ENCODE measurements around the gene HPX.
"Not testable (repeated sequence)": the region's sequence is repeated elsewhere in the genome, so short reads cannot be mapped to it uniquely, and the experiment has no call there.

HPX gene

DNA sequence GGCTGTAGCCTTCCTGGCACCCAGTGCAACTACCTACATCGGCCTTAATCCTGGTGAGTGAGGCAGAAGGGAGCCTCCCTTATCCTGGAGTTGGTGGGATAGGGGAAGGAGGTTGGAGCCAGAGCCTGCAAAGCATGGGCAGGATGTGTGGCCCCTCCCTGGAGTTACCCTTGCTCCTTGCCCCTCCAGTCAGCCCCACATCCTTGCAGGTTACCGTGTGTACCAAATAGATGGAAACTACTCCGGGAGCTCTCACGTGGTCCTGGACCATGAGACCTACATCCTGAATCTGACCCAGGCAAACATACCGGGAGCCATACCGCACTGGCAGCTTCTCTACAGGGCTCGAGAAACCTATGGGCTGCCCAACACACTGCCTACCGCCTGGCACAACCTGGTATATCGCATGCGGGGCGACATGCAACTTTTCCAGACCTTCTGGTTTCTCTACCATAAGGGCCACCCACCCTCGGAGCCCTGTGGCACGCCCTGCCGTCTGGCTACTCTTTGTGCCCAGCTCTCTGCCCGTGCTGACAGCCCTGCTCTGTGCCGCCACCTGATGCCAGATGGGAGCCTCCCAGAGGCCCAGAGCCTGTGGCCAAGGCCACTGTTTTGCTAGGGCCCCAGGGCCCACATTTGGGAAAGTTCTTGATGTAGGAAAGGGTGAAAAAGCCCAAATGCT is 46.7 kb downstream of the HPX start:
- DNase-seq = no peak

DNA sequence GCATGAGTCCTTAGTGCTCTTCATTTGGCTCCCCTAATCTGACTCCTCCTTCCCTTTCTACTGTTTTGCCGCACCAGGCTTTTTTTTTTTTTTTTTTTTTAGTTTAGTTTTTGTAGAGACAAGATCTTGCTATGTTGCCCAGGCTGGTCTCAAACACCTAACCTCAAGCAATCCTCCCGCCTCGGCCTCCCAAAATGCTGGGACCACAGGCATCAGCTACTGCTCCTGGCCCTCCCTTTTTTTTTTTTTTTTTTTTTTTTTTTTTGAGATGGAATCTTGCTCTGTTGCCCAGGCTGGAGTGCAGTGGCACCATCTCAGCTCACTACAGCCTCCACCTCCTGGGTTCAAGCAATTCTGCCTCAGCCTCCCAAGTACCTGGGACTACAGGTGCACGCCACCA is 48.5 kb downstream of the HPX start:
- DNase-seq = not testable (repeated sequence)

DNA sequence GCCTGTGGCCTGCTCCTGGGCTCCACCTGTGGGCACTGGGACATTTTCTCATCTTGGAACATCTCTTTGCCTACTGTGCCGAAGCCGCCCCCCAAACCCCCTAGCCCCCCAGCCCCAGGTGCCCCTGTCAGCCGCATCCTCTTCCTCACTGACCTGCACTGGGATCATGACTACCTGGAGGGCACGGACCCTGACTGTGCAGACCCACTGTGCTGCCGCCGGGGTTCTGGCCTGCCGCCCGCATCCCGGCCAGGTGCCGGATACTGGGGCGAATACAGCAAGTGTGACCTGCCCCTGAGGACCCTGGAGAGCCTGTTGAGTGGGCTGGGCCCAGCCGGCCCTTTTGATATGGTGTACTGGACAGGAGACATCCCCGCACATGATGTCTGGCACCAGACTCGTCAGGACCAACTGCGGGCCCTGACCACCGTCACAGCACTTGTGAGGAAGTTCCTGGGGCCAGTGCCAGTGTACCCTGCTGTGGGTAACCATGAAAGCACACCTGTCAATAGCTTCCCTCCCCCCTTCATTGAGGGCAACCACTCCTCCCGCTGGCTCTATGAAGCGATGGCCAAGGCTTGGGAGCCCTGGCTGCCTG is 49.2 kb downstream of the HPX start:
- no peak for DNase-seq

DNA sequence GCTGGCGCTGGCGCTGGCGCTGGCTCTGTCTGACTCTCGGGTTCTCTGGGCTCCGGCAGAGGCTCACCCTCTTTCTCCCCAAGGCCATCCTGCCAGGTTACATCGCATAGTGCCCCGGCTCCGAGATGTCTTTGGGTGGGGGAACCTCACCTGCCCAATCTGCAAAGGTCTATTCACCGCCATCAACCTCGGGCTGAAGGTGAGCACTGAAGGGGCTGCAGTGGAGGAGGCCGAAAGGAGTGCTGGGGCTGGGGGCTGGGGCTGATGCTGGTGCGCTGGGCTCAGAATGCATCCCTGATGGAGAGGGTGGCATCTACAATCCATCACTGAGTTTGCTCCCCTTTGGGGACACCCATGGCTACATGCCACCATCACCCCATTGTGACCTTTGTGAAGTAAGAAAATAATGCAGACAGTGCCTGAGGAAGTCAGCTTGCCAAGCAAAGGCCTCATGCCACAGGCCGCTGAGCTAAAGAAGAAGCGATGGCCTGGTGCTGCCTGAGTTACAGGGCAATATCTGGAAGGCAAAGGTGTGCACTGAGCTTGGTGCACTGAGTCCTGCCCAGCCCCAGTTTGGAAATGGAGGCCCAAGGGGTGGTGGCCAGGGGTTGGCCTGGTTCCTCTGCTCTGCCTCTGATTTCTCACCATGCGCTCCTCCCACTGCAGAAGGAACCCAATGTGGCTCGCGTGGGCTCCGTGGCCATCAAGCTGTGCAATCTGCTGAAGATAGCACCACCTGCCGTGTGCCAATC is 49.9 kb downstream of the HPX start:
- peak in 1 of 58 donors; percentile 43 for DNase-seq

DNA sequence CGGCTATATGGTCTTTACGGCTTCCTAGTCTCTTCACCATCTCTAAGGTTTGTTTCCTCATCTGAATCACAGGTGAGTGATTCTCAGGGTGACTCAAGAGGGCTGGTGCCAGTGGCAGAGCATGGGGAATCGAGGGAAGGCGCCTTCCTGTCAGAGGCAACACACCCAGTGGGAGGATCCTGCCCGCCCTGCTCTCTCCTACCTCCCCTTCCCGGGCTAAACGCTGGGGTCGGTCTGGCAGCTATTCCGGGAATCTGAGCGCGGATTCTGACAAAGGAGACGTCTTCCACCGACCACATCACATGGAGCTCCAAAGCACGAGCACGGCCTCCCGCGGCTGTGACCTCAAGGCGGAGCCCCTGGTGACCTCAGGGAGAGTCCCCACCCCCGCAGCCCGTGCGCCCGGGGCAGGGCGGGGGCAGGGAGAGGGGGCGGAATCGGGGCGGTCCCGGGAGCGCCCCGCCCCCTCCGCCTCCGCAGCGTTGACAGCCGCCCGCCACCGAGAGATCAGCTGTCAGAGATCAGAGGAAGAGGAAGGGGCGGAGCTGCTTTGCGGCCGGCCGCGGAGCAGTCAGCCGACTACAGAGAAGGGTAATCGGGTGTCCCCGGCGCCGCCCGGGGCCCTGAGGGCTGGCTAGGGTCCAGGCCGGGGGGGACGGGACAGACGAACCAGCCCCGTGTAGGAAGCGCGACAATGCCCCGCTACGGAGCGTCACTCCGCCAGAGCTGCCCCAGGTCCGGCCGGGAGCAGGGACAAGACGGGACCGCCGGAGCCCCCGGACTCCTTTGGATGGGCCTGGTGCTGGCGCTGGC is 50.7 kb downstream of the HPX start, which contains the start of gene SMPD1:
Gene SMPD1 (plus strand): TSS at position 570 of the 813 bp plus-strand sequence. CDS start 125 bp downstream, at position 695.
- DNase-seq = peak; percentile 46 to 98 (median 90)

DNA sequence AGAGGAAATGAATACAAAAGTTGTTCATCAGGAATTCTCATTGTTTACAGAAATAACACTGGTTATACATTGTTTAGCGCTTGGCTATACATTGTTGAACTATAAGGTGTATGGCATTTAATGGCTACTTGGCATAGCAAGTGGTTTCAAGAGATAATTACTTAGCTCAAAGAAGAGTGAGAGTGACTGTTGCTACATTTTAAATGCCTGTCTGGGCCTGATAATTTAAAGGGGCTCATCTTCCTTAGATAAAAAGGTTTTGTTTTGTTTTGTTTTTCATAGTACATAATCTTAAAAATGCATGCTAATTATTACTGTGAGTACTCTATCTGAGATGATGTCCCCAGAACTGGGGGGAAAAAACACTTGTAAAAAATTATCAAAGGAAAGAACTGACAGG is 52.0 kb downstream of the HPX start:
- DNase-seq = no peak

DNA sequence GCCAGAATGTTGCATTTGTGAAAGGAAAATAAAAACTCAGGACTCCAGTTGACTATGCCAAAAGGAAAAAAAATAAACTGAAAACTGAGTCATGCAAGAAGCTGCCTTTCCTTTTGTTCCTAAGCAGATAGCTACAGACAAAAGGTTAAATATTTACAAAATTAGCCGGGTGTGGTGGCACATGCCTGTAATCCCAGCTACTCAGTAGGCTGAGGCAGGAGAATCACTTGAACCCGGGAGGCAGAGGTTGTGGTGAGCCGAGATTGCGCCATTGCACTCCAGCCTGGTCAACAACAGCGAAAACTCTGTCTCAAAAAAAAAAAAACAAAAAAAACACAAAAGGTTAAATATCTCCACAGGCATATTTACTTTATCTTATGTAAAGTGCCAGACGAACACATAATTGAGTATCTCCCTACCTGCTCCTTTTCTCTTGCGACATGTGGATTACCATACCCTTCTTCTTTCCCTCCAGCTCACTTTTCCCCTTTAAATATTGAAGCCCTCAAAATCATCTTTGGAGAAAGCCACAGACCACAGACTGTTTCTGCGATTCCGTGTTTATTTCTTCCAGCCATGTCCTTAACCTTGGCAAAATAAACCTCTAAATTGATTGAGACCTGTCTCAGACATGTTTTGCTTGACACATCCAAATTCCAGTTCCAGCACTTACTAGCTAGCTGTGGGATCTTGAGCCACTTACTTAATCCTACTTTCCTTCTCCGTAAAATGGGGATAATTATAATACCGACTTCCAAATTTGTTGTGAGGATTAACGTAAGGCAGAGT is 52.8 kb downstream of the HPX start:
- no peak for DNase-seq

DNA sequence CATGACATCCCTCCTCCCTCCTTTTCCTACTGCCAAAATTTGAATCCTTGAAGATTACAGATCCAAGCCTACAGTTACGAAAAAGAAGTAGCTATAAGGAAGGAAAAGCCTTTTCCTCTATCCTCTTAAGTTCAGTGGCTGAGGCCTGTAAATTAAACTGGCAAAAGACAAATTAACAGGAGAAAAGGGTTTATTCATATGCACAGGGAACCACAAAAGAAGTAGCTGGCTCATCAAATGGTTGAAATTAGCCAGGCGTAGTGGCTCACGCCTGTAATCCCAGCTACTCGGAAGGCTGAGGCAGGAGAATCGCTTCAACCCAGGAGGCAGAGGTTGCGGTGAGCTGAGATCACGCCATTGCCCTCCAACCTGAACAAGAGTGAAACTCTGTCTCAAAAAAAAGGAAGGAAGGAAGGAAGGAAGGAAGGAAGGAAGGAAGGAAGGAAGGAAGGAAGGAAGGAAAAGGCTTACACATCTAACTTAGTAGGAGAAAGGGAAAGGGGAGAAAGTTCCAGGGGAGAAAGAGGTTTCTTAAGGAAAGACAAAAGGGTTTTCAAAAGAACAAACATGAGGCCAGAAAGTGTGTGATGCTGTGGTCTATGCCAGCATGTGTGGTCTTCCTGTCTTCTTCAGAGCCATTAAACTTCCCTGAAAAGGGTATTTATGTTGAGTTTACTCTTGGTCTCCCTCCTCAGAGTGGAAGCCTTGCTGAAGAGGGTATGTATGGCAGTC is 55.6 kb downstream of the HPX start:
- no peak for DNase-seq
